Measurements from ENCODE around the gene PTPRT. TPM values are rescaled to one million over a fixed set of nuclear protein-coding genes. Genes with fewer than 3 reads are reported as not detected.

The PTPRT gene
- total RNA-seq, 1 experiment from 2014 or later: not detected

DNA sequence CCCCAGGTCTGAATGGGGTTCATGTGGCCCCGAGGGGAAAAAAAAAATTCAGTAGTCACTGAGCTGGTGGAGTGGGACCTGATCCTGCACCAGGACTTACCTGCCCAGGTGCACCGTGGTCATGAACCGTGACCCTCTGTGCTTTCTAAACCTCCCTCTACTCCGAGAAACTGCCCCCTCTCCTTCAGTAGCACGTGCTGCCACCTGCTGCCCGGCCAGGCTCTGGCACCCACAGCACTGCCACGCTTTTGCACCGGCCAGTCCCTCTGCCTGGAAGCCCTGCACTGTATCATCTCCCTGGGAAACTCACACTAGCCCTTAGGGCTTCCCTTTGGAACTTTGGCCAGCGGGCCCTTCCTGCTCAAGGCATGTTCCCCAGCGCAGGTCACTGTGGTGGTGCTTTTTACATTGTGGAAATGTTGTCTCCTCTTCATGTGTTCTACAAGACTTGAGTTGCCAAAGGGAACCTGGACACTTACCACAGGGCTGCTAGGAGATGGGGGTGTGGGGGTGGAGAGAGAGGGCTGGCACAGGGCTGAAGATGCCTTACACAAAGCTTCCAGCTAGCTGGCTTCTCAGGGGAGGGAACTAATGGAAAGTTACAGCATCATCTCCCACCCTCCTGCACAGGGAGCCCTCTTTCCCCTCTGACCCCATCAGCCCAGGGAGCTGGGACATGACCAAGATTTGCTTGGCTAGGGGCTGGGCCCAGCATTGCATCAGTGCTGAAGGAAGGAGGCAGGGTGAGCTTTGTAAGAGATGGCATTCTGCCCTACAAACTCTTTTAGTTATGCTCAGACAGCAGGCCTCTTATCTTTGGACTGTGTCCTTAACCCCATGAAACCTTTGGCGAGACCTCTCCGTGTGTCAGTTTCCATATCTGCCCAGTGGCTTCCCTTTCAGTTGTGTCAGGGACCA lies 2.5 kb upstream of the PTPRT start:
- DNase-seq: peak; percentile 77
- Mint-ChIP-seq H3K36me3 (ENCODE audit: insufficient read depth, unreplicated experiment) (no peaks in the 10 kb centered on the region), H3K4me3 (ENCODE audit: low read depth, unreplicated experiment) (no peak overlapping the region), H3K9me3 (ENCODE audit: low read depth, unreplicated experiment) (no peaks in the 10 kb centered on the region), H3K4me1 (ENCODE audit: low read depth, unreplicated experiment) (peaks cover 8% of the 10 kb centered on the region), H3K27ac (ENCODE audit: unreplicated experiment) (no peak overlapping the region), H3K27me3 (ENCODE audit: unreplicated experiment) (peaks cover 96% of the 10 kb centered on the region)
- BruUV-seq (replicated peaks): no TSS peak
- intact Hi-C loops (cut with micrococcal nuclease; ENCODE audit: unreplicated experiment): loop anchor here (1.0 to 2.0 kb wide), 2 partner anchors 217 to 1454 kb away; no protein-coding TSS in a partner anchor
- CTCF ChIA-PET: interaction anchor here (1.1 kb wide), 1 partner anchor 9 kb away, joined by 3 read pairs; no protein-coding TSS in a partner anchor
- TF ChIP-seq, protein P1, sequence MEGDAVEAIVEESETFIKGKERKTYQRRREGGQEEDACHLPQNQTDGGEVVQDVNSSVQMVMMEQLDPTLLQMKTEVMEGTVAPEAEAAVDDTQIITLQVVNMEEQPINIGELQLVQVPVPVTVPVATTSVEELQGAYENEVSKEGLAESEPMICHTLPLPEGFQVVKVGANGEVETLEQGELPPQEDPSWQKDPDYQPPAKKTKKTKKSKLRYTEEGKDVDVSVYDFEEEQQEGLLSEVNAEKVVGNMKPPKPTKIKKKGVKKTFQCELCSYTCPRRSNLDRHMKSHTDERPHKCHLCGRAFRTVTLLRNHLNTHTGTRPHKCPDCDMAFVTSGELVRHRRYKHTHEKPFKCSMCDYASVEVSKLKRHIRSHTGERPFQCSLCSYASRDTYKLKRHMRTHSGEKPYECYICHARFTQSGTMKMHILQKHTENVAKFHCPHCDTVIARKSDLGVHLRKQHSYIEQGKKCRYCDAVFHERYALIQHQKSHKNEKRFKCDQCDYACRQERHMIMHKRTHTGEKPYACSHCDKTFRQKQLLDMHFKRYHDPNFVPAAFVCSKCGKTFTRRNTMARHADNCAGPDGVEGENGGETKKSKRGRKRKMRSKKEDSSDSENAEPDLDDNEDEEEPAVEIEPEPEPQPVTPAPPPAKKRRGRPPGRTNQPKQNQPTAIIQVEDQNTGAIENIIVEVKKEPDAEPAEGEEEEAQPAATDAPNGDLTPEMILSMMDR (IDR thresholded peaks at IDR 0.05; ENCODE audit: unreplicated experiment): peak; percentile 86

DNA sequence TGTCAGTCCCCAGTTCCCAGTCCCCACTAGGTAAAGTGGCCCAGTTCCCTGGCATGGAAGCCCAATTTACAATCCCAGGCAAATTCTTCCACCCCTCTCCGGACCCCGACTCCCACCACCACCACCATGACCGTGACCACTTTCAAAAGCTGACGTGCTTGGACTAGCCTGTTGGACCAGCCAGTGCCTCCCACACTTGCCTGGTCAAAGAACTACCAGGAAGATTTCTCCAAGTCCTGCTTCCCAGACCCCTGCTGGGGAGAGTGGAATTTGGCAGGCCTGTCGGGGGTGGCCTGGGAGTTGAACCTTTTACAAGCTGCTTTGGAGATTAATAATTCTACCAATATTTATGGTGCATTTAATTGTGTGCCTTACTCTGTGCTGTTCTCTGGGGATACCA lies 1.4 kb upstream of the PTPRT start:
- H3K4me1 Mint-ChIP-seq (ENCODE audit: low read depth, unreplicated experiment): peaks cover 8% of the 10 kb centered on the region
- H3K36me3 Mint-ChIP-seq (ENCODE audit: insufficient read depth, unreplicated experiment): no peaks in the 10 kb centered on the region
- H3K4me3 Mint-ChIP-seq (ENCODE audit: low read depth, unreplicated experiment): no peak overlapping the region
- intact Hi-C loops (cut with micrococcal nuclease; ENCODE audit: unreplicated experiment): loop anchor here (2.0 kb wide), 1 partner anchor 218 kb away; no protein-coding TSS in a partner anchor
- H3K27ac Mint-ChIP-seq (ENCODE audit: unreplicated experiment): no peak overlapping the region
- peaks cover 96% of the 10 kb centered on the region for H3K27me3 Mint-ChIP-seq (ENCODE audit: unreplicated experiment)
- TF ChIP-seq, protein P1 (IDR thresholded peaks at IDR 0.05; ENCODE audit: unreplicated experiment): no peak
- DNase-seq: no peak
- BruUV-seq (replicated peaks): no TSS peak
- no peaks in the 10 kb centered on the region for H3K9me3 Mint-ChIP-seq (ENCODE audit: low read depth, unreplicated experiment)
- CTCF ChIA-PET: no interaction called here

DNA sequence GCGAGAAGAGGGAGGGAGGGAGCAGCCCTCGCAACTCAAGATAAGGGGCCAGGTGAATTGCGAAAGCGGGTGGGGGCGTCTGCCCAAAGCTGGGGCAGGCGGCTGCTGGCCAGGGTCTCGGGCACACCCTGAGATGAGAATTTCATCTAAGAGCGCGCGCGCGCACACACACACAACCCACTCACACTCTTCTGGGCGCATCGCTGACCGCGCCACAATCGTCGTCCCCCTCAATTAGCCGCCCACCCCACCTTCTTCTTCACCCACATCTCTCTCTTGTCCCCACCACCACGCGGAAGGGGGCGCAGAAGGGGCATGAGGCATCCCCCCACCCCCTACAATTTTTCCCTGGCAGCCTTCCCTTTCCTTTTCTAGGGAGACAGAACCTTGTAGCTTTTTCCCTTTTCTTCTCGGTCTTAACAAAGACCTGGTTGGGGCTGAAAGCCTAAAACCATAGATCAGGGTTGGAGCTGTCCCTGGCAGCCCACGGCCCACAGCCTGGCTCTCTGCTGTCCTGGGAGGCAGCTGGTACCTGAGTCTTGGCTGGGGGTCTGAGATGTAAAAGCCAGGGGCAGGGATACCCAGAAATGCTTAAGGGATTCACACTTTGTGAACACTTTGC lies 737 bp upstream of the PTPRT start:
- Mint-ChIP-seq H3K4me3 (ENCODE audit: low read depth, unreplicated experiment) (no peak overlapping the region), H3K9me3 (ENCODE audit: low read depth, unreplicated experiment) (no peaks in the 10 kb centered on the region), H3K27ac (ENCODE audit: unreplicated experiment) (no peak overlapping the region), H3K36me3 (ENCODE audit: insufficient read depth, unreplicated experiment) (no peaks in the 10 kb centered on the region), H3K4me1 (ENCODE audit: low read depth, unreplicated experiment) (peaks cover 8% of the 10 kb centered on the region), H3K27me3 (ENCODE audit: unreplicated experiment) (peaks cover 96% of the 10 kb centered on the region)
- CTCF ChIA-PET: no interaction called here
- no TSS peak for BruUV-seq (replicated peaks)
- intact Hi-C loops (cut with micrococcal nuclease; ENCODE audit: unreplicated experiment): loop anchor here (2.0 kb wide), 1 partner anchor 218 kb away; no protein-coding TSS in a partner anchor
- TF ChIP-seq, protein P1 (IDR thresholded peaks at IDR 0.05; ENCODE audit: unreplicated experiment): no peak
- DNase-seq: no peak

DNA sequence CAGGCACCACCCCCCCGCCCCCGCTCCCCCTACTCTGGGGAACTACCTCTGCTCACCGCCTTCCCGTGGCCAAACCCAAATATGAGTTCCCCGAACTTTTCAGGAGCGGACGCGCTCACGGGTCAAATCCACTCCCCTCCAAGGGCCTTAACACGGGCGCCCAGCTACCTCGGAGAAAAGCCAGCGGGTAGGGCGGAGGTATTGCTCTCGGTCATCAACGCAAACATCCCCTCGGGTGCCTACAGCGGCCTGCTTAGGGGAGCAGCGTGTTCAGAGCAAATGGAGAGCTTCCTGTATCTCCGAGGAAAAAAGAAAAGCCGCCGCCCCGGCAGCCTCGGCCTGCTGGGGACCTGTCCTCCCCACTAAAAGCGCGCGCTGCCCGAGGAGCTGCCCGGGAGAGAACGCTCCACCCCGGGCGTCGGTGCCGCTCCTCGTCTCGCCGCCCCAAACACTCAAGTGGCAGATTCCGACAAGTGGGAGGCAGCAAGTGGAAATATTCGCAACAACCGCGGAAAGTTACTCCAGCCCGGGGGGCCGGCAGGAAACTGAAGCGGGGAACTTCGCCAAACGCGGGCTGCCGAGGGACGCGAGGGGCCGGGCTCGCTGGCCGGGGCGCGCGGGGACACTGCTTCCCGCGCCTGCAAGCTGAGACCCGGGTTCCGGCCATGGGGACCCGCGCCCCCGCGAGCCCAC lies 699 bp downstream of the PTPRT start:
- Mint-ChIP-seq H3K27me3 (ENCODE audit: unreplicated experiment) (peaks cover 96% of the 10 kb centered on the region), H3K4me3 (ENCODE audit: low read depth, unreplicated experiment) (no peak overlapping the region), H3K9me3 (ENCODE audit: low read depth, unreplicated experiment) (no peaks in the 10 kb centered on the region), H3K27ac (ENCODE audit: unreplicated experiment) (no peak overlapping the region), H3K36me3 (ENCODE audit: insufficient read depth, unreplicated experiment) (no peaks in the 10 kb centered on the region), H3K4me1 (ENCODE audit: low read depth, unreplicated experiment) (peaks cover 8% of the 10 kb centered on the region)
- intact Hi-C loops (cut with micrococcal nuclease; ENCODE audit: unreplicated experiment): loop anchor here (5.0 to 10.0 kb wide), 4 partner anchors 77 to 1304 kb away; no protein-coding TSS in a partner anchor
- CTCF ChIA-PET: no interaction called here
- DNase-seq: no peak
- TF ChIP-seq, protein P1 (IDR thresholded peaks at IDR 0.05; ENCODE audit: unreplicated experiment): no peak
- no TSS peak for BruUV-seq (replicated peaks)
